GM10248 (cell line): ENCODE data around the gene BACE2.

Source experiments
- CTCF ChIA-PET: fragments of 300-600 bp; sonication (Branson Sonifier 250); formaldehyde crosslinking; extraction: SDS; loops from one replicate; lab custom pipeline; 2021; ENCODE audit warnings: antibody characterized with exemption; lab: Yijun Ruan, JAX
- POLR2A ChIA-PET: fragments of 350-650 bp; sonication (Branson Sonifier 250); formaldehyde crosslinking; extraction: SDS; loops from one replicate; lab custom pipeline; 2020; ENCODE audit warnings: antibody characterized with exemption; lab: Yijun Ruan, JAX
- DNase-seq: peaks from one replicate; pipeline ENCODE4 v3.0.0; 2012; ENCODE audit errors: extremely low spot score
- CTCF ChIP-seq: IDR thresholded peaks from 2 replicates; pipeline ENCODE4 v1.5.1; 2012; ENCODE audit warnings: mild to moderate bottlenecking, low read depth; ENCODE audit errors: extremely low read depth, missing control alignments, control extremely low read depth

BACE2 gene

GRCh38 chr21:41229509-41230248 is 61.7 kb downstream of the BACE2 start:
- DNase-seq: no peak
- ChIA-PET CTCF (no interaction called here), POLR2A (no interaction called here)
- TF ChIP-seq CTCF: no peak

GRCh38 chr21:41230497-41230896 is 62.5 kb downstream of the BACE2 start:
- no peak for TF ChIP-seq CTCF
- DNase-seq: no peak
- ChIA-PET POLR2A (no interaction called here), CTCF (interaction anchor here (1.3 kb wide), 1 partner anchor 17 kb away, joined by 3 read pairs; no protein-coding TSS in a partner anchor)

- DNase-seq: no peak
- no peak for TF ChIP-seq CTCF
- ChIA-PET CTCF (interaction anchor here (1.3 kb wide), 1 partner anchor 18 kb away, joined by 3 read pairs; no protein-coding TSS in a partner anchor), POLR2A (no interaction called here)
These were observed 63.1 kb downstream of the BACE2 start for GRCh38 chr21:41231060-41231459.

GRCh38 chr21:41232013-41232412 is 64.1 kb downstream of the BACE2 start:
- ChIA-PET POLR2A (no interaction called here), CTCF (no interaction called here)
- no peak for DNase-seq
- no peak for TF ChIP-seq CTCF

- ChIA-PET CTCF (interaction anchor here (0.9 kb wide), 1 partner anchor 49 kb away, joined by 3 read pairs; no protein-coding TSS in a partner anchor), POLR2A (no interaction called here)
- TF ChIP-seq CTCF: no peak
These were observed 66.0 kb downstream of the BACE2 start for GRCh38 chr21:41233916-41234315.

GRCh38 chr21:41234569-41234968 is 66.6 kb downstream of the BACE2 start:
- ChIA-PET CTCF (interaction anchor here (0.9 kb wide), 1 partner anchor 48 kb away, joined by 3 read pairs; no protein-coding TSS in a partner anchor), POLR2A (no interaction called here)
- TF ChIP-seq CTCF: no peak
- no peak for DNase-seq

More at GRCh38 chr21:41233916-41234315, 66.0 kb downstream of the BACE2 start:
- no peak for DNase-seq

- DNase-seq: no peak
- no peak for TF ChIP-seq CTCF
- CTCF ChIA-PET: no interaction called here
- POLR2A ChIA-PET: no interaction called here
These were observed 67.2 kb downstream of the BACE2 start for GRCh38 chr21:41235201-41235600.
